Fibroblast of lung (primary cell): ENCODE results near the gene TEDDM1.

Experiments used
- EZH2 ChIP-seq: IDR thresholded peaks from 2 replicates; pipeline ENCODE4 v1.5.1; 2012; ENCODE audit warnings: low read length, control low read depth, mild to moderate bottlenecking; ENCODE audit errors: missing control alignments
- TF ChIP-seq, protein P1 (sequence below), 2 donors: IDR thresholded peaks in 1 of 2; conservative IDR thresholded peaks in 1 of 2; 1 replicate in 1 of 2; 2 replicates in 1 of 2; pipeline ENCODE4 v1.5.1; 2011 to 2012; ENCODE audit warnings: low read length in 2 of 2, control low read depth in 1 of 2, inconsistent platforms in 1 of 2, low read depth in 1 of 2, mild to moderate bottlenecking in 1 of 2

DNA sequence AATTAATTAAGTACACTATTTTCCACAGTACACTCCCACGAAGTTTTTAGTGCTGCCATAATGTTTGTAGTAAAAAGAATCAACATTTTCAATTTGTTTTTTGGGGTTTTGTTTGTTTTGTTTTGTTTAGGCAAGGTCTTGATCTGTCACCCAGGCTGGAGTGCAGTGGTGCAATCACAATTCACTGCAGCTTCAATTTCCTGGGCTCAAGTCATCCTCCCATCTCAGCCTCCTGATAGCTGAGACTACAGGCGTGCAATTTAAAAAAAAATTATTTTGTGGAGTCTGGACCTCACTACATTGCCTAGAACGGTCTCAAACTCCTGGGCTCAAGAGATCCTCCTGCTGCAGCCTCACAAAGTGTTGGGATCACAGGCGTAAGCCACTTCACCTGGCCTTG lies 20.3 kb downstream of the TEDDM1 start:
- TF ChIP-seq, protein P1, sequence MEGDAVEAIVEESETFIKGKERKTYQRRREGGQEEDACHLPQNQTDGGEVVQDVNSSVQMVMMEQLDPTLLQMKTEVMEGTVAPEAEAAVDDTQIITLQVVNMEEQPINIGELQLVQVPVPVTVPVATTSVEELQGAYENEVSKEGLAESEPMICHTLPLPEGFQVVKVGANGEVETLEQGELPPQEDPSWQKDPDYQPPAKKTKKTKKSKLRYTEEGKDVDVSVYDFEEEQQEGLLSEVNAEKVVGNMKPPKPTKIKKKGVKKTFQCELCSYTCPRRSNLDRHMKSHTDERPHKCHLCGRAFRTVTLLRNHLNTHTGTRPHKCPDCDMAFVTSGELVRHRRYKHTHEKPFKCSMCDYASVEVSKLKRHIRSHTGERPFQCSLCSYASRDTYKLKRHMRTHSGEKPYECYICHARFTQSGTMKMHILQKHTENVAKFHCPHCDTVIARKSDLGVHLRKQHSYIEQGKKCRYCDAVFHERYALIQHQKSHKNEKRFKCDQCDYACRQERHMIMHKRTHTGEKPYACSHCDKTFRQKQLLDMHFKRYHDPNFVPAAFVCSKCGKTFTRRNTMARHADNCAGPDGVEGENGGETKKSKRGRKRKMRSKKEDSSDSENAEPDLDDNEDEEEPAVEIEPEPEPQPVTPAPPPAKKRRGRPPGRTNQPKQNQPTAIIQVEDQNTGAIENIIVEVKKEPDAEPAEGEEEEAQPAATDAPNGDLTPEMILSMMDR (conservative IDR thresholded peaks at IDR 0.05 in 1 of 2, IDR thresholded peaks at IDR 0.05 in 1 of 2; ENCODE audit: low read depth in 1 of 2, low read length in 2 of 2), result no peak
- no peak for TF ChIP-seq EZH2
